Middle frontal gyrus (tissue), 1 donor: ENCODE data around the gene SOBP.

ENCODE experiments used
- DNase-seq: peaks from one replicate; pipeline ENCODE4 v3.0.0-alpha.2; 2015; ENCODE audit warnings: low spot score; ENCODE audit errors: extremely low spot score

The SOBP gene

GRCh38 chr6:107613651-107614379 lies 123.9 kb downstream of the SOBP start:
- no peak for DNase-seq

GRCh38 chr6:107614828-107615227 lies 124.9 kb downstream of the SOBP start:
- no peak for DNase-seq

GRCh38 chr6:107616775-107617174 lies 126.9 kb downstream of the SOBP start:
- DNase-seq: no peak

- DNase-seq: no peak
Measured at GRCh38 chr6:107617341-107617932, 127.5 kb downstream of the SOBP start.

DNA sequence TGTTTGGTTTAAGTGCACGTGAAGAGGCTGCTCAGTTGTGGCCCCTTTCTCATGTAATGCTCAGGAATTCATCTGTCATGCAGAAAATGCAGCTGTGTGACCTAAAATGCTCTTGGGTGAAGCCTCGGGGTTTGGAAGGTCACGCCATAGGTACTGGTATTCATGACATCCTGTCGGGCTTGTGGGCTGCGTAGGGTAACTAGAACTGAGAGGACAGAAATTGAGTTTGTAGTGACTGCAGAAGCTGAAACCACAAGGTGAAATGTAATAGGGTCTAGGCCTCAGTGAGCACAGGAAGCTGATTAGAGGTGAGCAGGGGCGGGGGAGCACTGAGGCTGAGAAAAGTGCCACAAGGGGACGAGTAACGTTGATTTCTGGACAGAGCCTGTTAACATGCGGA lies 128.8 kb downstream of the SOBP start:
- no peak for DNase-seq

DNA sequence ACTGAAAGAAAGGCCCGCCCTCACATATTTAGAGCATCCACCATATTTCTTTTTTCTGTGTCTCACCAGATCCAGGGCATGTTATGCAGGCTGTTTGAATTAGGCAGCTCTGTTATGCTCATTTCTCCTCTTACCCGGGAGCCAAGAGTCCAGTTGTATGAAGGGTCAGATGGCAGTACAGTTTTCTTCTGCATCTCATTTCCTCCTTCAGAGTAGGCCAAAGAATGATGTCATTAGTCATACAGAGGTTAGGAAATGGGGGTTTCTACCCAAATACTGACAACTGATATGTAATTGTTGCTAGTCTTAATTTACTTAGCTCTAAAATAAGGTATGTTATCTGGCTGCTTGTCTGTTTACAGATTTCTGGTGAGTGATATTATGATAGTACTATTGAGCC lies 130.8 kb downstream of the SOBP start:
- no peak for DNase-seq

GRCh38 chr6:107621229-107621937 lies 131.5 kb downstream of the SOBP start:
- DNase-seq: no peak

DNA sequence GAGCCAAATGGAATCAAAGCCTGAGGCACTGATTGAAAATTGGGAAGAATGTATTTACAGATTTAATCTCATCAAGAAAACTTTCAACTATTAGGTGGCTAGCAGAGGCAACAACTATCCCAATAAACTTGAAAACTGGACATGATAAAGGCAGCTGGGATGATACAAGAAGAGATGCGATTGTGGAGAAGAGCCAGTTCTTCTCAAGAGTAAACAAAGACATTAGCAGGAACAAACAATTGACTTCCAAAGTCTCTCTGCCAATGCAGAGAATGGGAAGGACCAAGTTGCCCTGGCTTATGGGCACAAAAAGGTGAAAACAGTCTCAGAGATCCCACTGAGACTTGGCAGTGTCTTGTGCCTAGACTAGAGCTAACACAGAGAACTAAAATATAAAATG lies 132.4 kb downstream of the SOBP start:
- no peak for DNase-seq

- DNase-seq: no peak
Measured at GRCh38 chr6:107624050-107624449, 134.1 kb downstream of the SOBP start.

DNA sequence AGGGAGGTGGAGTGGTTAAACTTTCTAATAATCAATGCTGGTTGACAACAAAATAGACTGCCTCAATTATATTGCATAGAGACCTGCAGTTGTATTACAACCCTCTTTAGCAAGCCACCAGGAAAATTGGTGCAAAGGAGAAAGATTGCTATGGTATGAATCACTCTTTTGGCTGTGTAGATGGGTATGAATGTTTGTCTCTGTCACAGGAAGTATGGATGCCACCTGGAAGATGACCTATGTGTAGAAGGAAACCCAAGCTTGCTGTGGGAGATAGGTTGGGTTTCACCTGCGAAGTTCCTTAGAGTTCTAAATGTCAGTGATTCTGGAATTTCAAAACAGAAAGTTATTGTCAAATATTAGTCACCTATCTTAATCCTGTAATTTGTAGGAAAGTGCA lies 134.6 kb downstream of the SOBP start:
- no peak for DNase-seq

DNA sequence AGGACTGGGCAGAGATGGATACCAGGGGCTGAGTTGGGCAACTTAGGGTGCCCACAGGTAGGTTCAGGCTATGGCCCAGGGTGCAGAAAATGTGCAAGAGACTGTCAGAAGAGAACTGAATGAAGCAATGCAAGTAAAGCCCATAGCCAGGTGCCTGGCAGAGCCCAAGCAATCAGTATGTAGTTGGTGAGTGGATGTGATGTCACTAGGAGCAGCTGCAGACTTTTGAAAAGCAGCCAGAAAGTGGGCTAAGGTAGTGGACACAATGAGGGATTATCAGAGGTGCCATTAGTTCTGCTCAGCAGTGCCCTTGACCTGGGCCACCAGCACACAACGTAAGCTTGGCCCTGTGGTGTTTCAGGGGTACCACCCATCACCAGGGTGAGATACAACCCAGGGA lies 135.3 kb downstream of the SOBP start:
- DNase-seq: no peak

GRCh38 chr6:107626645-107627044 lies 136.7 kb downstream of the SOBP start:
- no peak for DNase-seq

GRCh38 chr6:107627969-107628368 lies 138.1 kb downstream of the SOBP start:
- no peak for DNase-seq

- DNase-seq: no peak
Measured at GRCh38 chr6:107628878-107629277, 139.0 kb downstream of the SOBP start.

GRCh38 chr6:107629548-107630129 lies 139.7 kb downstream of the SOBP start:
- no peak for DNase-seq

DNA sequence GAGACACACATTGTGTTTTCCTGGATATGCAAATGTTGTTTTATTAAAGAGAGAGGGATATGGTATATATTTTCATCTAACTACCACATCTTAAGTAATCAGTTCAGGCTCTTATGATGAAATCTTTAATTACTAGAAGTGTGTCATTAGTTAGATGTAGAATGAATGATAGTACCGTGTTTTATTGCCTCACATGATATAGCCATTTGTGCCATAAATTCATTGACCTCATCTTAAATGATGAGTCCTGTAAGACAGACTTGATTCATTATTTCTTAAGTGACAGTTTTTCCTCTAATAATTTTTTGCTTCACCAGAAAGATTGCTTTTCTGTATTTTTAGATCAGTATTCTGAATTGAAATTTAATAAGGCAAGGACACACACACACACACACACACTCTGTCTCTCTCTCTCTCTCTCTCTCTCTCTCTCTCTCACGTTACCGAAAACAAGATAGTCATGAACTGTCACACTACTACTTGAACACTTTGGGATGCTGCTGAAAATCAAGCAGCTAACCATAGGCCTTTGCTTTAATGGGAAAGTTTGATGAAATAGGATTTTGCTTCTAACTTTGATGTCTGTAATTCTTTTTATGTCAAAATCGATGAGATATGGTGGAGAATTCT lies 140.5 kb downstream of the SOBP start:
- DNase-seq: no peak

DNA sequence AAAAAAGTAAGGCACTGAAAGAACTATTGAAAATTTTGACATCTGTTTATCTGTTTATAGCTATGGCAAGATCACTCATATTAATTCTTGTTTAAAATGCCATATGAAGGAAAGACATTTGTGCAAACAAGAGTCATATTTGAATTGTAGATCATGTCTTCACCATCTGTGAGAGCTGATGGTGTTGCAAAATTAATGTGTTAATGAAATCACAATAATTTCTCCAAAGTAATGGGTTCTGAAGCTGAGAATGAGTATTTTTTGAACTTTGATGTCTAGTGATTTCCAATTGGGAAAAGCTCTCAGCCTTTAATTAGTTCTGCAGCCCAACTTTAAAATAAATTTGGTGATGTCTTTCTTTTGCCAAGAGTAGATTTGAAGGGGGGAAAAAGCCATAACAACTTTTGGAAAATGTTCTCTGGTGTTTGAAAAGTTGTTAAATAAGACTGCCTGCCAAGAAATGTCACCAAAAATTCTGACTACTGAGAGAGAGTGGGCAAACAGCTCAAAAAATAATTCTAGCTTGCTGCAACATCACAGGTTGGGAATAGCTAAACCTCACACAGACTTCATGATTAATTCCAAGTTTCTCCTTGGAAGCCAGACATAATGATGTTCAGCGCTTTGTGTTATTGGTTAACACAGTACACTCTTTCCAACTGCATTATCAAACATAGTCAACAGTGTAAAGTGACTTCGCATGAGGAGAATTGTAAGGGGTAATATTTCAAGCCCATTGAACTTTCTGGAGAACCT lies 142.6 kb downstream of the SOBP start:
- peak; percentile 21 for DNase-seq

DNA sequence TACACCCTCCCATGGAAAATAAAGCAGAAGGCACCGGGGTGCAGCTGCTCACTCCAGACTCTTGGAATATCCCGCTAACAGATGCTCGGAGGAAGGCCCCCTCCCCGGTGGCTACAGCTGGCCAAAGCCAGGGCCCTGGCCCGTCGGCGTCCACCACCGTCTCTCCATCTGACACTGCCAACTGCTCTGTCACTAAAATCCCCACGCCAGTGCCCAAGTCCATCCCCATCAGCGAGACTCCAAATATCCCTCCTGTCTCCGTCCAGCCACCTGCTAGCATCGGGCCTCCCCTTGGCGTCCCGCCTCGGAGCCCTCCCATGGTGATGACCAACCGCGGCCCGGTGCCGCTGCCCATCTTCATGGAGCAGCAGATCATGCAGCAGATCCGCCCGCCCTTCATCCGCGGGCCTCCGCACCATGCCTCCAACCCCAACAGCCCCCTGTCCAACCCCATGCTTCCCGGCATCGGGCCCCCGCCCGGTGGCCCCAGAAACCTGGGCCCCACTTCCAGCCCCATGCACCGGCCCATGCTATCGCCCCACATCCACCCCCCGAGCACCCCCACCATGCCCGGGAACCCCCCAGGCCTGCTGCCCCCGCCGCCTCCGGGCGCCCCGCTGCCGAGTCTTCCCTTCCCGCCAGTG lies 143.9 kb downstream of the SOBP start:
- no peak for DNase-seq

DNA sequence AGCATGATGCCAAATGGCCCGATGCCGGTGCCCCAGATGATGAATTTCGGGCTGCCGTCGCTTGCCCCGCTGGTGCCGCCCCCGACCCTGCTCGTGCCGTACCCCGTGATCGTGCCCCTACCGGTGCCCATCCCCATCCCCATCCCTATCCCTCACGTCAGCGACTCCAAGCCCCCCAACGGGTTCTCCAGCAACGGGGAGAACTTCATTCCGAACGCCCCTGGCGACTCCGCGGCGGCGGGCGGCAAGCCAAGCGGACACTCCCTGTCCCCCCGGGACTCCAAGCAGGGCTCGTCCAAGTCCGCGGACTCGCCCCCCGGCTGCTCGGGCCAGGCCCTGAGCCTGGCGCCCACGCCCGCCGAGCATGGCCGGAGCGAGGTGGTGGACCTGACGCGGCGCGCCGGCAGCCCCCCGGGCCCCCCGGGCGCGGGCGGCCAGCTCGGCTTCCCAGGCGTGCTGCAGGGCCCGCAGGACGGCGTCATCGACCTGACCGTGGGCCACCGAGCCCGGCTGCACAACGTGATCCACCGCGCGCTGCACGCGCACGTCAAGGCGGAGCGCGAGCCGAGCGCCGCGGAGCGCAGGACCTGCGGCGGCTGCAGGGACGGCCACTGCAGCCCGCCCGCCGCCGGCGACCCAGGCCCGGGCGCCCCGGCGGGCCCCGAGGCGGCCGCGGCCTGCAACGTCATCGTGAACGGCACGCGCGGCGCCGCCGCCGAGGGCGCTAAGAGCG lies 144.6 kb downstream of the SOBP start:
- DNase-seq: no peak

GRCh38 chr6:107635057-107635515 lies 145.2 kb downstream of the SOBP start:
- DNase-seq: no peak
